PFSK-1 (cell line): ENCODE measurements around the gene ATP5PO.

Source experiments
- REST ChIP-seq, 2 experiments: IDR thresholded peaks; 2 replicates each; pipeline versions ENCODE4 v1.6.1 to v1.8.0; 2011 to 2012; ENCODE audit warnings: low read depth in 2 of 2, low read length in 2 of 2, control low read depth in 1 of 2, inconsistent platforms in 1 of 2, mild to moderate bottlenecking in 1 of 2, moderate library complexity in 1 of 2; ENCODE audit not compliant: insufficient read depth in 1 of 2
- SIN3A ChIP-seq: IDR thresholded peaks from 2 replicates; pipeline ENCODE4 v1.6.1; 2012; ENCODE audit warnings: mild to moderate bottlenecking, low read length, moderate library complexity, borderline replicate concordance; ENCODE audit not compliant: insufficient read depth

- TF ChIP-seq SIN3A (no peak), REST (IDR thresholded peaks at IDR 0.05; ENCODE audit: insufficient read depth in 1 of 2, low read depth in 2 of 2, low read length in 2 of 2) (no peak)
These were observed 6.8 kb downstream of the ATP5PO start for GRCh38 chr21:33908760-33909159.
